ENCODE data around the gene WDFY4.

- TF ChIP-seq CTCF (IDR thresholded peaks at IDR 0.05) (no peak), EZH2 (IDR thresholded peaks at IDR 0.05) (no peak)
Observed at GRCh38 chr10:49028639-49029038, 344.0 kb downstream of the WDFY4 start.
